B cell (primary cell): ENCODE measurements around the gene DHX9. TPM values are rescaled to one million over a fixed set of nuclear protein-coding genes. Genes with fewer than 3 reads are reported as not detected.

Experiments used
- ATAC-seq: fragments of 200-7000 bp; cut with Tn5 transposase; one replicate; pipeline ENCODE4 v1.10.0; 2021; ENCODE audit warnings: low read depth, mild to moderate bottlenecking, moderate number of reproducible peaks, moderate library complexity
- CTCF ChIA-PET: fragments of 350-600 bp; sonication (Branson Sonifier 250); formaldehyde crosslinking; loops from one replicate; lab custom pipeline; 2021; ENCODE audit warnings: antibody characterized with exemption, inconsistent platforms; lab: Charles Lee
- POLR2A ChIA-PET: fragments of 350-600 bp; sonication (Branson Sonifier 250); formaldehyde crosslinking; loops from one replicate; lab custom pipeline; 2021; ENCODE audit warnings: antibody characterized with exemption; lab: Charles Lee
- DNase-seq: peaks from one replicate; pipeline ENCODE4 v3.0.0; 2013
- H2AFZ ChIP-seq: 2 replicates; pipeline ENCODE4 v1.6.1; 2012; ENCODE audit warnings: mild to moderate bottlenecking, low read depth, low read length; ENCODE audit not compliant: insufficient read depth, poor library complexity, severe bottlenecking
- H3K27ac ChIP-seq, 2 donors: 1 replicate in 1 of 2; 2 replicates in 1 of 2; pipeline ENCODE4 v1.5.1; 2012 to 2013; ENCODE audit warnings: low read length in 2 of 2, mild to moderate bottlenecking in 2 of 2, moderate library complexity in 1 of 2
- H3K27me3 ChIP-seq, 4 experiments: fragments of 200-600 bp in 1 of 4; sonication (generic) in 1 of 4; replicated peaks in 1 of 4; 1 replicate in 2 of 4; 2 replicates in 2 of 4; pipeline versions ENCODE4 v1.6.1 to v1.7.0; 2013 to 2016; ENCODE audit warnings: low read length in 3 of 4, mild to moderate bottlenecking in 2 of 4, mixed read lengths in 1 of 4, moderate library complexity in 1 of 4; ENCODE audit not compliant: insufficient read depth in 4 of 4, control insufficient read depth in 3 of 4; ENCODE audit errors: control extremely low read depth in 1 of 4
- H3K36me3 ChIP-seq, 2 experiments: replicated peaks in 1 of 2; 1 replicate in 1 of 2; 2 replicates in 1 of 2; pipeline versions ENCODE4 v1.6.1 to v1.7.1; 2013; ENCODE audit warnings: low read length in 1 of 2; ENCODE audit not compliant: insufficient read depth in 2 of 2, control insufficient read depth in 1 of 2; ENCODE audit errors: control extremely low read depth in 1 of 2, extremely low read depth in 1 of 2
- H3K4me1 ChIP-seq, 2 donors: fragments of 200-600 bp in 1 of 2; sonication (generic) in 1 of 2; 1 replicate in 1 of 2; 2 replicates in 1 of 2; pipeline versions ENCODE4 v1.5.1 to v1.6.1; 2013 to 2017; ENCODE audit warnings: low read length in 2 of 2; ENCODE audit not compliant: control insufficient read depth in 2 of 2, insufficient read depth in 2 of 2
- H3K4me2 ChIP-seq: replicated peaks from 2 replicates; pipeline ENCODE3; 2012; ENCODE audit warnings: mild to moderate bottlenecking, low read depth, low read length; ENCODE audit not compliant: poor library complexity, severe bottlenecking
- H3K4me3 ChIP-seq, 5 experiments: fragments of 200-600 bp in 1 of 5; sonication (generic) in 1 of 5; 1 replicate in 3 of 5; 2 replicates in 2 of 5; pipeline versions ENCODE4 v1.5.1 to v1.7.0; 2011 to 2016; ENCODE audit warnings: low read length in 4 of 5, mild to moderate bottlenecking in 4 of 5, low read depth in 2 of 5, control low read depth in 1 of 5, moderate library complexity in 1 of 5; ENCODE audit not compliant: insufficient read depth in 1 of 5; ENCODE audit errors: control extremely low read depth in 1 of 5, extremely low read depth in 1 of 5
- H3K79me2 ChIP-seq: fragments of 200-600 bp; sonication (generic); one replicate; pipeline ENCODE4 v1.6.0; 2016; ENCODE audit warnings: low read length; ENCODE audit not compliant: control insufficient read depth, insufficient read depth
- H3K9ac ChIP-seq: fragments of 200-600 bp; sonication (generic); 2 replicates; pipeline ENCODE4 v1.6.1; 2017; ENCODE audit warnings: mild to moderate bottlenecking, low read length, moderate library complexity
- H3K9me3 ChIP-seq, 3 donors: one replicate each; pipeline versions ENCODE4 v1.6.1 to v1.7.1; 2013; ENCODE audit warnings: low read length in 2 of 3; ENCODE audit not compliant: control insufficient read depth in 2 of 3, insufficient read depth in 1 of 3; ENCODE audit errors: control extremely low read depth in 1 of 3
- H4K20me1 ChIP-seq: 2 replicates; pipeline ENCODE4 v1.6.0; 2012; ENCODE audit warnings: mild to moderate bottlenecking, low read length; ENCODE audit not compliant: insufficient read depth, control insufficient read depth, poor library complexity, severe bottlenecking
- H3K27ac Mint-ChIP-seq: one replicate; pipeline ENCODE4 v1.8.0; 2021; ENCODE audit warnings: mixed read lengths
- H3K27me3 Mint-ChIP-seq: one replicate; pipeline ENCODE4 v1.8.0; 2021; ENCODE audit warnings: mixed read lengths
- H3K4me1 Mint-ChIP-seq: one replicate; pipeline ENCODE4 v1.8.0; 2021; ENCODE audit warnings: mixed read lengths
- H3K4me3 Mint-ChIP-seq: one replicate; pipeline ENCODE4 v1.8.0; 2021; ENCODE audit warnings: mixed read lengths
- H3K9me3 Mint-ChIP-seq: one replicate; pipeline ENCODE4 v1.8.0; 2022; ENCODE audit warnings: mixed read lengths; ENCODE audit not compliant: insufficient read depth
- CTCF ChIP-seq: fragments of 200-600 bp; IDR thresholded peaks from one replicate; pipeline ENCODE4 v1.8.0; 2022; ENCODE audit warnings: antibody characterized with exemption, mild to moderate bottlenecking
- EZH2 ChIP-seq: IDR thresholded peaks from 2 replicates; pipeline ENCODE4 v1.6.1; 2012; ENCODE audit warnings: borderline replicate concordance, low read depth, mild to moderate bottlenecking, moderate library complexity, low read length; ENCODE audit not compliant: insufficient read depth, poor library complexity, severe bottlenecking
- WGBS: methylation state at CpG from one replicate; pipeline ENCODE4 v1.1.5; 2013; ENCODE audit warnings: missing lambda C conversion rate; ENCODE audit not compliant: insufficient coverage; 5-methylcytosine and 5-hydroxymethylcytosine counted together
- intact Hi-C: fragments of 100-400 bp; cut with micrococcal nuclease; formaldehyde crosslinking; loops from one replicate; pipeline ENCODE4 v1.10.0; 2022
- polyA plus RNA-seq: library from polyadenylated mRNA; depleted of rRNA; stranded (reverse); fragments of >200 nt; gene quantifications from 2 replicates; pipeline ENCODE4 v1.2.3, GENCODE V29; 2012
- total RNA-seq, 2 donors: library from RNA; stranded (reverse); fragments of 120-200 nt in 1 of 2; gene quantifications; 1 replicate in 1 of 2; 2 replicates in 1 of 2; pipeline versions ENCODE4 v1.2.3 to v1.2.4, GENCODE V29; 2013 to 2022

DHX9 gene
- total and polyA plus RNA-seq, 2 donors (not counting 1 experiment from before 2014, with no cell fraction given) = 70.6 to 213 TPM

GRCh38 chr1:182829285-182829932 lies 9.7 kb upstream of the DHX9 start:
- H3K79me2 ChIP-seq = no peaks in the 10 kb centered on the region
- peak overlapping the region; percentile 31 for H2AFZ ChIP-seq
- Mint-ChIP-seq H3K4me3 (peak overlapping the region; percentile 57), H3K27me3 (no peaks in the 10 kb centered on the region), H3K27ac (peak overlapping the region; percentile 86), H3K9me3 (no peaks in the 10 kb centered on the region), H3K4me1 (peaks cover 7% of the 10 kb centered on the region)
- ChIA-PET POLR2A (interaction anchor here (0.5 kb wide), 1 partner anchor 9 kb away, joined by 4 read pairs; no protein-coding TSS in a partner anchor), CTCF (interaction anchor here (1.1 to 2.2 kb wide), 4 partner anchors 10 to 231 kb away, joined by 3 to 6 read pairs (median 4); partner anchors contain the start of gene DHX9)
- TF ChIP-seq CTCF = no peak
- no peak for TF ChIP-seq EZH2
- peak overlapping the region; percentile 19 to 60 for H3K27ac ChIP-seq
- H3K9me3 ChIP-seq = no peaks in the 10 kb centered on the region
- intact Hi-C loops = no loop called here
- no peaks in the 10 kb centered on the region for H4K20me1 ChIP-seq
- H3K4me1 ChIP-seq = peaks cover 4 to 6% of the 10 kb centered on the region in 2 donors
- DNase-seq (peak; percentile 55), ATAC-seq (peak; percentile 70)
- peak overlapping the region; percentile 15 for H3K9ac ChIP-seq
- peak overlapping the region; percentile 52 for H3K4me2 ChIP-seq
- H3K27me3 ChIP-seq = no peaks in the 10 kb centered on the region
- peak overlapping the region in 2 of 5 experiments; percentile 17 to 36 for H3K4me3 ChIP-seq
- whole genome bisulfite sequencing = 23% methylated on average over 3 of the region's 5 CpGs
- H3K36me3 ChIP-seq = no peaks in the 10 kb centered on the region

GRCh38 chr1:182833271-182833670 lies 5.9 kb upstream of the DHX9 start:
- H2AFZ ChIP-seq = no peak overlapping the region
- no peak for ATAC-seq
- no peaks in the 10 kb centered on the region for H3K9me3 Mint-ChIP-seq
- H3K4me2 ChIP-seq = no peak overlapping the region
- peaks cover 4 to 6% of the 10 kb centered on the region in 2 donors for H3K4me1 ChIP-seq
- H3K79me2 ChIP-seq = peaks cover 3% of the 10 kb centered on the region
- no peak for TF ChIP-seq EZH2
- TF ChIP-seq CTCF = no peak
- H3K9ac ChIP-seq = no peak overlapping the region
- H3K27me3 ChIP-seq = no peaks in the 10 kb centered on the region
- no peak overlapping the region for H3K4me3 ChIP-seq
- ChIA-PET CTCF (no interaction called here), POLR2A (no interaction called here)
- H3K27ac Mint-ChIP-seq = no peak overlapping the region
- H3K27ac ChIP-seq = no peak overlapping the region
- H3K36me3 ChIP-seq = no peaks in the 10 kb centered on the region
- peaks cover 7% of the 10 kb centered on the region for H3K4me1 Mint-ChIP-seq
- no peaks in the 10 kb centered on the region for H3K9me3 ChIP-seq
- no peaks in the 10 kb centered on the region for H4K20me1 ChIP-seq
- DNase-seq = no peak
- intact Hi-C loops = no loop called here
- H3K4me3 Mint-ChIP-seq = no peak overlapping the region
- no peaks in the 10 kb centered on the region for H3K27me3 Mint-ChIP-seq
